IPS-18c (cell line): ENCODE measurements around the gene PEX5L.
"Not testable (repeated sequence)": the region's sequence is repeated elsewhere in the genome, so short reads cannot be mapped to it uniquely, and the experiment has no call there.

ENCODE experiments used
- H3K4me3 ChIP-seq: 2 replicates; pipeline ENCODE4 v1.7.0; 2013; ENCODE audit warnings: low read depth, mild to moderate bottlenecking, low read length, moderate library complexity; ENCODE audit not compliant: insufficient read depth
- H3K9me3 ChIP-seq: one replicate; pipeline ENCODE4 v1.6.1; 2013; ENCODE audit warnings: mild to moderate bottlenecking, low read length, moderate library complexity; ENCODE audit not compliant: control insufficient read depth, insufficient read depth

PEX5L gene

GRCh38 chr3:180036671-180037455, at the start of gene PEX5L:
Gene PEX5L (minus strand): TSS chr3:180036937. CDS start chr3:180036599, 338 bp downstream.
- peak within 1 kb of the TSS; percentile 57 for H3K4me3 ChIP-seq
- H3K9me3 ChIP-seq = no peaks in the 10 kb centered on the region

- no peaks in the 10 kb centered on the region for H3K9me3 ChIP-seq
Measured at GRCh38 chr3:180085122-180085710, 48.5 kb upstream of the PEX5L start.

GRCh38 chr3:180082699-180083098, 46.0 kb upstream of the PEX5L start:
- Histone ChIP-seq H3K4me3 (no peak overlapping the region), H3K9me3 (no peaks in the 10 kb centered on the region)

More at GRCh38 chr3:180085122-180085710, 48.5 kb upstream of the PEX5L start:
- H3K4me3 ChIP-seq = no peak overlapping the region

GRCh38 chr3:180078592-180078991, 41.9 kb upstream of the PEX5L start:
- no peak overlapping the region for H3K4me3 ChIP-seq
- H3K9me3 ChIP-seq = no peaks in the 10 kb centered on the region

GRCh38 chr3:180073561-180073960, 36.8 kb upstream of the PEX5L start:
- Histone ChIP-seq H3K9me3 (no peaks in the 10 kb centered on the region), H3K4me3 (no peak overlapping the region)

GRCh38 chr3:180072786-180073185, 36.0 kb upstream of the PEX5L start:
- Histone ChIP-seq H3K9me3 (no peaks in the 10 kb centered on the region), H3K4me3 (no peak overlapping the region)

- Histone ChIP-seq H3K9me3 (no peaks in the 10 kb centered on the region), H3K4me3 (no peak overlapping the region)
Measured at GRCh38 chr3:180070925-180071324, 34.2 kb upstream of the PEX5L start.

GRCh38 chr3:180068023-180068422, 31.3 kb upstream of the PEX5L start:
- Histone ChIP-seq H3K9me3 (no peaks in the 10 kb centered on the region), H3K4me3 (no peak overlapping the region)

GRCh38 chr3:180066598-180066997, 29.9 kb upstream of the PEX5L start:
- no peak overlapping the region for H3K4me3 ChIP-seq
- H3K9me3 ChIP-seq = no peaks in the 10 kb centered on the region

- H3K4me3 ChIP-seq = no peak overlapping the region
- no peaks in the 10 kb centered on the region for H3K9me3 ChIP-seq
Measured at GRCh38 chr3:180063783-180064182, 27.0 kb upstream of the PEX5L start.

- Histone ChIP-seq H3K4me3 (no peak overlapping the region), H3K9me3 (no peaks in the 10 kb centered on the region)
Measured at GRCh38 chr3:180062771-180063170, 26.0 kb upstream of the PEX5L start.

- no peaks in the 10 kb centered on the region for H3K9me3 ChIP-seq
- no peak overlapping the region for H3K4me3 ChIP-seq
Measured at GRCh38 chr3:180059356-180059755, 22.6 kb upstream of the PEX5L start.

GRCh38 chr3:180058238-180058637, 21.5 kb upstream of the PEX5L start:
- Histone ChIP-seq H3K4me3 (no peak overlapping the region), H3K9me3 (no peaks in the 10 kb centered on the region)

GRCh38 chr3:180055656-180056055, 18.9 kb upstream of the PEX5L start:
- H3K9me3 ChIP-seq, H3K4me3 ChIP-seq: not testable (repeated sequence)

- Histone ChIP-seq H3K9me3 (no peaks in the 10 kb centered on the region), H3K4me3 (no peak overlapping the region)
Measured at GRCh38 chr3:180049391-180049790, 12.7 kb upstream of the PEX5L start.

- no peaks in the 10 kb centered on the region for H3K9me3 ChIP-seq
- H3K4me3 ChIP-seq = no peak overlapping the region
Measured at GRCh38 chr3:180048840-180049239, 12.1 kb upstream of the PEX5L start.

- Histone ChIP-seq H3K9me3 (no peaks in the 10 kb centered on the region), H3K4me3 (no peak overlapping the region)
Measured at GRCh38 chr3:180048103-180048502, 11.4 kb upstream of the PEX5L start.

- H3K9me3 ChIP-seq = no peaks in the 10 kb centered on the region
- no peak overlapping the region for H3K4me3 ChIP-seq
Measured at GRCh38 chr3:180040966-180041365, 4.2 kb upstream of the PEX5L start.
